ENCODE measurements around the gene MTRF1L.
"Not testable (repeated sequence)": the region's sequence is repeated elsewhere in the genome, so short reads cannot be mapped to it uniquely, and the experiment has no call there.

Gene MTRF1L

GRCh38 chr6:152973916-152974315 is 28.6 kb downstream of the MTRF1L start:
- DNase-seq (ENCODE audit: low read depth in 2 of 2), result no peak

GRCh38 chr6:152969688-152970418 is 32.7 kb downstream of the MTRF1L start:
- DNase-seq (ENCODE audit: low read depth in 2 of 2), result no peak

GRCh38 chr6:152966168-152966894 is 36.2 kb downstream of the MTRF1L start:
- DNase-seq (ENCODE audit: low read depth in 2 of 2), result not testable (repeated sequence)

GRCh38 chr6:152959333-152959732 is 43.2 kb downstream of the MTRF1L start:
- DNase-seq (ENCODE audit: low read depth in 2 of 2), result no peak

GRCh38 chr6:152957796-152958195 is 44.7 kb downstream of the MTRF1L start:
- no peak for DNase-seq (ENCODE audit: low read depth in 2 of 2)

- no peak for DNase-seq (ENCODE audit: low read depth in 2 of 2)
Measured at GRCh38 chr6:152954443-152954842, 48.1 kb downstream of the MTRF1L start.

GRCh38 chr6:152952866-152953509 is 49.5 kb downstream of the MTRF1L start:
- DNase-seq (ENCODE audit: low read depth in 2 of 2), result no peak

GRCh38 chr6:152952045-152952444 is 50.5 kb downstream of the MTRF1L start:
- DNase-seq (ENCODE audit: low read depth in 2 of 2), result no peak

GRCh38 chr6:152950240-152950639 is 52.3 kb downstream of the MTRF1L start:
- no peak for DNase-seq (ENCODE audit: low read depth in 2 of 2)

- DNase-seq (ENCODE audit: low read depth in 2 of 2), result no peak
Measured at GRCh38 chr6:152948150-152948768, 54.2 kb downstream of the MTRF1L start.

GRCh38 chr6:152946995-152947394 is 55.5 kb downstream of the MTRF1L start:
- no peak for DNase-seq (ENCODE audit: low read depth in 2 of 2)

GRCh38 chr6:152946484-152946883 is 56.0 kb downstream of the MTRF1L start:
- DNase-seq (ENCODE audit: low read depth in 2 of 2), result no peak

GRCh38 chr6:152943260-152943897 is 59.1 kb downstream of the MTRF1L start:
- DNase-seq (ENCODE audit: low read depth in 2 of 2), result no peak

- DNase-seq (ENCODE audit: low read depth in 2 of 2), result no peak
Measured at GRCh38 chr6:152942319-152942869, 60.1 kb downstream of the MTRF1L start.

- DNase-seq (ENCODE audit: low read depth in 2 of 2), result no peak
Measured at GRCh38 chr6:152941746-152942145, 60.8 kb downstream of the MTRF1L start.
